H9 (cell line): Measurements from ENCODE around the gene MRPS27. TPM values are rescaled to one million over a fixed set of nuclear protein-coding genes. Genes with fewer than 3 reads are reported as not detected.

Experiments
- DNase-seq: peaks from one replicate; pipeline ENCODE4 v3.0.0-alpha.2; 2017
- H2AFZ ChIP-seq: one replicate; pipeline ENCODE4 v1.6.1; 2013; ENCODE audit warnings: mild to moderate bottlenecking, low read length, control low read depth, moderate library complexity
- H2AK5ac ChIP-seq: 2 replicates; pipeline ENCODE4 v1.6.1; 2013; ENCODE audit warnings: low read length, control low read depth, mixed read lengths; ENCODE audit not compliant: insufficient read length
- H2BK120ac ChIP-seq: one replicate; pipeline ENCODE4 v1.6.1; 2013; ENCODE audit warnings: low read depth, mild to moderate bottlenecking, low read length, control low read depth, inconsistent platforms; ENCODE audit not compliant: poor library complexity, severe bottlenecking
- H2BK12ac ChIP-seq: 2 replicates; pipeline ENCODE4 v1.6.1; 2013; ENCODE audit warnings: low read length, control low read depth, mixed read lengths, low read depth; ENCODE audit not compliant: insufficient read length
- H2BK15ac ChIP-seq: 2 replicates; pipeline ENCODE4 v1.6.1; 2013; ENCODE audit warnings: low read depth, low read length, control low read depth
- H2BK20ac ChIP-seq: one replicate; pipeline ENCODE4 v1.6.1; 2013; ENCODE audit warnings: low read depth, mild to moderate bottlenecking, low read length, control low read depth, inconsistent platforms; ENCODE audit not compliant: poor library complexity, severe bottlenecking
- H2BK5ac ChIP-seq: 2 replicates; pipeline ENCODE4 v1.6.1; 2013; ENCODE audit warnings: low read length, control low read depth, mixed read lengths; ENCODE audit not compliant: insufficient read length
- H3K14ac ChIP-seq: 2 replicates; pipeline ENCODE4 v1.6.1; 2013; ENCODE audit warnings: low read length, control low read depth; ENCODE audit not compliant: insufficient read depth
- H3K18ac ChIP-seq: 2 replicates; pipeline ENCODE4 v1.6.1; 2013; ENCODE audit warnings: low read depth, mild to moderate bottlenecking, mixed read lengths, low read length, control low read depth; ENCODE audit not compliant: insufficient read length
- H3K23ac ChIP-seq: 2 replicates; pipeline ENCODE4 v1.6.1; 2013; ENCODE audit warnings: low read length, control low read depth, mixed read lengths, low read depth; ENCODE audit not compliant: insufficient read length
- H3K23me2 ChIP-seq: 2 replicates; pipeline ENCODE4 v1.6.1; 2013; ENCODE audit warnings: low read depth, mild to moderate bottlenecking, mixed read lengths, low read length, control low read depth; ENCODE audit not compliant: insufficient read length, poor library complexity, severe bottlenecking
- H3K27ac ChIP-seq: 2 replicates; pipeline ENCODE4 v1.5.1; 2013; ENCODE audit warnings: low read length, control low read depth, mixed read lengths, low read depth; ENCODE audit not compliant: insufficient read length
- H3K27me3 ChIP-seq: 2 replicates; pipeline ENCODE4 v1.6.1; 2013; ENCODE audit warnings: low read length, control low read depth, inconsistent platforms; ENCODE audit not compliant: insufficient read depth
- H3K4ac ChIP-seq: 2 replicates; pipeline ENCODE4 v1.6.1; 2013; ENCODE audit warnings: low read depth, mild to moderate bottlenecking, control low read depth, inconsistent platforms, low read length, moderate library complexity
- H3K4me1 ChIP-seq: 2 replicates; pipeline ENCODE4 v1.6.1; 2013; ENCODE audit warnings: low read length, control low read depth, inconsistent platforms; ENCODE audit not compliant: insufficient read depth
- H3K4me2 ChIP-seq: 2 replicates; pipeline ENCODE4 v1.6.1; 2013; ENCODE audit warnings: low read length, control low read depth, mixed read lengths; ENCODE audit not compliant: insufficient read length, insufficient read depth
- H3K56ac ChIP-seq: 2 replicates; pipeline ENCODE4 v1.6.1; 2013; ENCODE audit warnings: low read depth, mild to moderate bottlenecking, mixed read lengths, low read length, control low read depth; ENCODE audit not compliant: insufficient read length
- H3K79me1 ChIP-seq: 2 replicates; pipeline ENCODE4 v1.6.1; 2013; ENCODE audit warnings: low read depth, mild to moderate bottlenecking, moderate library complexity, low read length, control low read depth, inconsistent platforms; ENCODE audit not compliant: insufficient read depth, poor library complexity, severe bottlenecking
- H3K79me2 ChIP-seq: 2 replicates; pipeline ENCODE4 v1.6.1; 2013; ENCODE audit warnings: low read length, control low read depth, inconsistent platforms; ENCODE audit not compliant: insufficient read depth
- H3K9ac ChIP-seq: 2 replicates; pipeline ENCODE4 v1.6.1; 2013; ENCODE audit warnings: low read length, control low read depth, mixed read lengths; ENCODE audit not compliant: insufficient read length; ENCODE audit errors: extremely low read depth
- H3K9me3 ChIP-seq: one replicate; pipeline ENCODE4 v1.6.1; 2013; ENCODE audit warnings: low read depth, low read length, inconsistent platforms; ENCODE audit not compliant: control insufficient read depth
- H3T11ph ChIP-seq: one replicate; pipeline ENCODE4 v1.6.1; 2013; ENCODE audit warnings: mild to moderate bottlenecking, low read length, control low read depth, inconsistent platforms
- H4K20me1 ChIP-seq: one replicate; pipeline ENCODE4 v1.6.1; 2013; ENCODE audit not compliant: control insufficient read depth, insufficient read length, insufficient read depth
- H4K5ac ChIP-seq: 2 replicates; pipeline ENCODE4 v1.6.1; 2013; ENCODE audit warnings: low read depth, mild to moderate bottlenecking, mixed read lengths, low read length, control low read depth; ENCODE audit not compliant: insufficient read length
- H4K8ac ChIP-seq: replicated peaks from 2 replicates; pipeline ENCODE4 v1.6.1; 2013; ENCODE audit warnings: low read length, control low read depth, mixed read lengths, low read depth; ENCODE audit not compliant: insufficient read length
- H4K91ac ChIP-seq: 2 replicates; pipeline ENCODE4 v1.6.1; 2013; ENCODE audit warnings: low read depth, mild to moderate bottlenecking, moderate library complexity, mixed read lengths, low read length, control low read depth; ENCODE audit not compliant: insufficient read length
- H3K27ac Mint-ChIP-seq, 3 experiments: 2 replicates in 2 of 3; 3 replicates in 1 of 3; pipeline ENCODE4 v1.8.0; 2020 to 2021; ENCODE audit warnings: mixed read lengths in 3 of 3, mild to moderate bottlenecking in 1 of 3, moderate library complexity in 1 of 3
- H3K27me3 Mint-ChIP-seq: 2 replicates; pipeline ENCODE4 v1.8.0; 2021; ENCODE audit warnings: low read depth, mild to moderate bottlenecking, moderate library complexity, mixed read lengths
- H3K36me3 Mint-ChIP-seq, 3 experiments: 2 replicates in 2 of 3; 3 replicates in 1 of 3; pipeline ENCODE4 v1.8.0; 2020 to 2021; ENCODE audit warnings: low read depth in 3 of 3, mixed read lengths in 3 of 3; ENCODE audit not compliant: insufficient read depth in 1 of 3
- H3K4me1 Mint-ChIP-seq, 2 experiments: 2 replicates each; pipeline ENCODE4 v1.8.0; 2020; ENCODE audit warnings: mixed read lengths in 2 of 2
- H3K4me3 Mint-ChIP-seq, 2 experiments: 2 replicates in 1 of 2; 3 replicates in 1 of 2; pipeline ENCODE4 v1.8.0; 2020 to 2021; ENCODE audit warnings: mild to moderate bottlenecking in 2 of 2, mixed read lengths in 2 of 2, moderate library complexity in 1 of 2
- H3K9me3 Mint-ChIP-seq, 2 experiments: 2 replicates in 1 of 2; 3 replicates in 1 of 2; pipeline ENCODE4 v1.8.0; 2020; ENCODE audit warnings: mild to moderate bottlenecking in 2 of 2, mixed read lengths in 2 of 2, moderate library complexity in 1 of 2
- CTCF ChIP-seq: fragments of 200-600 bp; sonication (generic); conservative IDR thresholded peaks from 3 replicates; pipeline ENCODE4 v1.8.0; 2021; ENCODE audit warnings: antibody characterized with exemption, mild to moderate bottlenecking
- WGBS: extraction: QIAGEN DNeasy Blood & Tissue Kit; methylation state at CpG from one replicate; pipeline ENCODE4 v1.1.7; 2013; ENCODE audit warnings: missing lambda C conversion rate, low lambda C conversion rate, mixed read lengths; ENCODE audit not compliant: insufficient read length; ENCODE audit errors: extremely low coverage; 5-methylcytosine and 5-hydroxymethylcytosine counted together
- total RNA-seq: library from RNA; stranded (reverse); gene quantifications from 2 replicates; pipeline ENCODE4 v1.2.1, GENCODE V29; 2021

MRPS27 gene
- total RNA-seq, 1 experiment from 2014 or later: 83.3 TPM

- H3K27ac ChIP-seq: no peak overlapping the region
- Mint-ChIP-seq H3K27me3 (no peaks in the 10 kb centered on the region), H3K36me3 (peaks cover 4 to 12% (median 7%) of the 10 kb centered on the region in 3 experiments; a peak in 5 of 7 replicates), H3K4me1 (peaks cover 55 to 77% of the 10 kb centered on the region in 2 experiments), H3K4me3 (no peak overlapping the region), H3K27ac (peak overlapping the region; percentile 42 to 50 (median 44); a peak in 4 of 7 replicates), H3K9me3 (no peaks in the 10 kb centered on the region)
- H3K79me1 ChIP-seq: no peaks in the 10 kb centered on the region
- H2BK12ac ChIP-seq: no peak overlapping the region
- peaks cover 8% of the 10 kb centered on the region; the same call in 1 of the 2 replicates for H3K4me1 ChIP-seq
- H3K79me2 ChIP-seq: no peaks in the 10 kb centered on the region
- H3K14ac ChIP-seq: no peak overlapping the region
- H3K56ac ChIP-seq: no peak overlapping the region
- no peaks in the 10 kb centered on the region for H4K20me1 ChIP-seq
- H4K8ac ChIP-seq: no peak overlapping the region
- H3K9ac ChIP-seq: no peak overlapping the region
- no peak overlapping the region for H2AK5ac ChIP-seq
- no peaks in the 10 kb centered on the region for H3K9me3 ChIP-seq
- H3T11ph ChIP-seq: no peak overlapping the region
- no peak overlapping the region for H4K91ac ChIP-seq
- H3K27me3 ChIP-seq: no peaks in the 10 kb centered on the region
- H2BK20ac ChIP-seq: no peak overlapping the region
- no peak overlapping the region for H2AFZ ChIP-seq
- no CpG with 5 or more reads among the region's 5 CpGs for WGBS
- H2BK120ac ChIP-seq: no peak overlapping the region
- no peak for TF ChIP-seq CTCF
- H3K23me2 ChIP-seq: no peaks in the 10 kb centered on the region
- no peak overlapping the region for H3K23ac ChIP-seq
- H2BK15ac ChIP-seq: no peak overlapping the region
- no peak for DNase-seq
- no peak overlapping the region for H4K5ac ChIP-seq
- H3K4ac ChIP-seq: no peak overlapping the region
- no peak overlapping the region for H3K18ac ChIP-seq
- no peak overlapping the region for H2BK5ac ChIP-seq
- H3K4me2 ChIP-seq: no peak overlapping the region
These were observed 78.6 kb downstream of the MRPS27 start for GRCh38 chr5:72241346-72242003.
